Measurements from ENCODE around the gene ATP2C2. TPM values are rescaled to one million over a fixed set of nuclear protein-coding genes. Genes with fewer than 3 reads are reported as not detected.
A peak's percentile ranks its signal among the peaks of the same experiment; 100 is the strongest.

Gene ATP2C2
- total and polyA plus RNA-seq, 11 donors = 0.17 TPM; not detected in 10

DNA sequence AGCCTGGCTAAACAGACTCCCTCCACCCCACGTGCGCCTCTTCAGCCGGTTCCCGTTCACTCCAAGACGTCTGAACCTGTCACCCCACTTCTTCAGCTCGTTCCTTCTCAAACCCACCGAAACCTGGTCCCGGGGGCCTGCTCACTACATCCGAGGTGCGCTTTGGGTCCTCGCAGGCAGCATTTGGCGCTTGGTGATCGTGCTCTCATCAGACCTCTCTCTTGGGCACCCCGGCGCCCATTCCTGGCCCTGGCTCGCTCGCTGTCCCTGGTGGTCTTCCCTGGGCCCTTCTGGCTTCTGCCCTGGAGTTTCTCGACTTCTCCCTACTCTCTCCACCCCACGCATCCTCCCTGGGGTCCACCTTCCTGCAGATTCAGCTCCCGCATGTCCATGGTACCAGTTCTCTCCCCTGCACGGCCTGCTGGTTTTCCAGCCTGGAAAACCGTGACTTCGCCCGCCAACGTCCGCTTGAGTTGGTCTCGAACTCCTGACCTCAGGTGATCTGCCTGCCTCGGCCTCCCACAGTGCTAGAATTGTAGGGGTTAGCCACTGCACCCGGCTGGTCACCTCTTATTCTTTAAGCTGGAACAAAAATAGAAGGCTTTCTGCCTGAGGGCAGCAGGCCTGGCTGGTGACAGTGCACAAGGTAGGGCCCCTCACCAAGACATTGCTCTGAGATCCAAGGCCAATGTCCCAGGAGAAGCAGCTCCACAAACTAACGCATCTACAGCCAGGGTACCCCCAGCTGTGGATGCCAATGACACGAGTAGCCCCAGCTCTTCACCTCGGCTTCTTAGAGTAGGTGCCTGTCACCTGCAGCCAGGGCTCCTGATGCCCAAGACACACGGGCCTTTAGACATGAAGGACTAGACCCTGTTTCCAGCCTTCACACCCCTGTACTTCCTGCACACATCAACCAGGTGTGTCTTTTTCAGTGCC is 137.2 kb downstream of the ATP2C2 start:
- no peak for TF ChIP-seq POLR2A (IDR thresholded peaks at IDR 0.05)
- TF ChIP-seq, protein P1, sequence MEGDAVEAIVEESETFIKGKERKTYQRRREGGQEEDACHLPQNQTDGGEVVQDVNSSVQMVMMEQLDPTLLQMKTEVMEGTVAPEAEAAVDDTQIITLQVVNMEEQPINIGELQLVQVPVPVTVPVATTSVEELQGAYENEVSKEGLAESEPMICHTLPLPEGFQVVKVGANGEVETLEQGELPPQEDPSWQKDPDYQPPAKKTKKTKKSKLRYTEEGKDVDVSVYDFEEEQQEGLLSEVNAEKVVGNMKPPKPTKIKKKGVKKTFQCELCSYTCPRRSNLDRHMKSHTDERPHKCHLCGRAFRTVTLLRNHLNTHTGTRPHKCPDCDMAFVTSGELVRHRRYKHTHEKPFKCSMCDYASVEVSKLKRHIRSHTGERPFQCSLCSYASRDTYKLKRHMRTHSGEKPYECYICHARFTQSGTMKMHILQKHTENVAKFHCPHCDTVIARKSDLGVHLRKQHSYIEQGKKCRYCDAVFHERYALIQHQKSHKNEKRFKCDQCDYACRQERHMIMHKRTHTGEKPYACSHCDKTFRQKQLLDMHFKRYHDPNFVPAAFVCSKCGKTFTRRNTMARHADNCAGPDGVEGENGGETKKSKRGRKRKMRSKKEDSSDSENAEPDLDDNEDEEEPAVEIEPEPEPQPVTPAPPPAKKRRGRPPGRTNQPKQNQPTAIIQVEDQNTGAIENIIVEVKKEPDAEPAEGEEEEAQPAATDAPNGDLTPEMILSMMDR (IDR thresholded peaks at IDR 0.05) = no peak
- H3K27ac ChIP-seq = peak overlapping the region in 11 of 12 donors; percentile 36 to 91 (median 82)
- 76 to 79% (median 78%) methylated on average over 32 to 33 of the region's 33 CpGs for WGBS, 4 donors
- no peaks in the 10 kb centered on the region for H3K27me3 ChIP-seq
- H3K4me1 ChIP-seq = peaks cover 3 to 32% (median 18%) of the 10 kb centered on the region in 12 donors
- H3K36me3 ChIP-seq = peaks cover 0 to 7% (median 0%) of the 10 kb centered on the region in 9 donors
- no peaks in the 10 kb centered on the region for H3K9me3 ChIP-seq
- intact Hi-C loops (cut with DNase I) = loop anchor here in 2 of 10 donors (5.0 kb wide), 2 partner anchors 222 to 232 kb away; no protein-coding TSS in a partner anchor
- peak in 1 of 5 donors; percentile 23 for DNase-seq
- ATAC-seq = no peak
- peak overlapping the region; percentile 18 to 98 (median 80) for H3K4me3 ChIP-seq

- DNase-seq = peak in 2 of 5 donors; percentile 23 to 62
- 78 to 83% (median 80%) methylated on average over 26 to 27 of the region's 27 CpGs for WGBS, 4 donors
- intact Hi-C loops (cut with DNase I) = loop anchor here in 2 of 10 donors (5.0 kb wide), 2 partner anchors 220 to 230 kb away; no protein-coding TSS in a partner anchor
Measured at GRCh38 chr16:84507011-84507982, 139.0 kb downstream of the ATP2C2 start.

DNA sequence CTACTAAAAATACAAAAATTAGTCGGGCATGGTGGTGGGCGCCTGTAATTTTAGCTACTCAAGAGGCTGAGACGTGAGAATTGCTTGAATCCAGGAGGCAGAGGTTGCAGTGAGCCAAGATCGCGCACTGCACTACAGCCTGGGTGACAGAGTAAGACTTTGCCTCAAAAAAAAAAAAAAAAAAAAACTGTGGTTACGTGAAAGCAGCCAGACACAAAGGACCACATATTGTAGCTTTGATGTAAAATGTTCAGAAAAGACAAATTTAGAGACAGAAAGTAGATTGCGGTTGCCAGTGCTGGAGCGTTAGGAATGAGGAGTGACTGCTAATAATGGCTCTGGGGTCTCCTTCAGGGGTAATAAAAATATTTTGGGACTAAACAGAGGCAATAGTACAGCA is 140.2 kb downstream of the ATP2C2 start:
- peak in 1 of 5 donors; percentile 3 for DNase-seq
- no peaks in the 10 kb centered on the region for H3K36me3 ChIP-seq
- 86 to 95% (median 89%) methylated on average over 8 of the region's 8 CpGs for WGBS, 4 donors
- H3K27me3 ChIP-seq = no peaks in the 10 kb centered on the region
- no peak for TF ChIP-seq POLR2A (IDR thresholded peaks at IDR 0.05)
- TF ChIP-seq, protein P1 (IDR thresholded peaks at IDR 0.05) = no peak
- no peak for ATAC-seq
- no peak overlapping the region for H3K27ac ChIP-seq
- no peaks in the 10 kb centered on the region for H3K9me3 ChIP-seq
- peaks cover 3 to 45% (median 20%) of the 10 kb centered on the region in 12 donors for H3K4me1 ChIP-seq
- H3K4me3 ChIP-seq = no peak overlapping the region
- intact Hi-C loops (cut with DNase I) = loop anchor here in 2 of 10 donors (5.0 kb wide), 2 partner anchors 219 to 229 kb away; no protein-coding TSS in a partner anchor

More at GRCh38 chr16:84507011-84507982, 139.0 kb downstream of the ATP2C2 start:
- no peak for ATAC-seq
- Histone ChIP-seq H3K27me3 (no peaks in the 10 kb centered on the region), H3K36me3 (peaks cover 0 to 3% (median 0%) of the 10 kb centered on the region in 9 donors), H3K4me3 (peak overlapping the region in 1 of 12 donors; percentile 10), H3K27ac (no peak overlapping the region), H3K9me3 (no peaks in the 10 kb centered on the region), H3K4me1 (peaks cover 3 to 45% (median 24%) of the 10 kb centered on the region in 12 donors)
- TF ChIP-seq, protein P1 (IDR thresholded peaks at IDR 0.05) = no peak
- TF ChIP-seq POLR2A (IDR thresholded peaks at IDR 0.05) = no peak

Measured in heart left ventricle (tissue), 16 donors.